Liver (tissue), 9 donors: ENCODE data around the gene ZNF691. TPM values are rescaled to one million over a fixed set of nuclear protein-coding genes. Genes with fewer than 3 reads are reported as not detected.

Experiments used
- DNase-seq: peaks from one replicate; pipeline ENCODE4 v3.0.0-alpha.2; 2017; ENCODE audit warnings: low spot score
- H3K27ac ChIP-seq, 2 donors: one replicate each; pipeline ENCODE4 v1.7.0; 2013; ENCODE audit warnings: inconsistent platforms in 2 of 2, low read length in 2 of 2, control low read depth in 1 of 2, low read depth in 1 of 2, mild to moderate bottlenecking in 1 of 2
- H3K27me3 ChIP-seq, 4 donors: one replicate each; pipeline versions ENCODE4 v1.6.1 to v1.7.0; 2013; ENCODE audit warnings: low read length in 3 of 4, inconsistent platforms in 1 of 4, mild to moderate bottlenecking in 1 of 4, moderate library complexity in 1 of 4; ENCODE audit not compliant: control insufficient read depth in 4 of 4, insufficient read depth in 4 of 4
- H3K36me3 ChIP-seq, 4 donors: one replicate each; pipeline versions ENCODE4 v1.6.1 to v1.7.0; 2013; ENCODE audit warnings: low read length in 3 of 4, mild to moderate bottlenecking in 3 of 4, low read depth in 1 of 4, moderate library complexity in 1 of 4; ENCODE audit not compliant: control insufficient read depth in 4 of 4, insufficient read depth in 3 of 4
- H3K4me1 ChIP-seq, 4 donors: one replicate each; pipeline versions ENCODE4 v1.6.1 to v1.7.0; 2013; ENCODE audit warnings: low read length in 3 of 4, mild to moderate bottlenecking in 3 of 4, moderate library complexity in 1 of 4; ENCODE audit not compliant: control insufficient read depth in 4 of 4, insufficient read depth in 4 of 4
- H3K4me3 ChIP-seq, 3 donors: one replicate each; pipeline versions ENCODE4 v1.6.1 to v1.7.0; 2013; ENCODE audit warnings: low read length in 3 of 3, control low read depth in 1 of 3, low read depth in 1 of 3, mild to moderate bottlenecking in 1 of 3
- H3K9ac ChIP-seq, 2 donors: one replicate each; pipeline ENCODE4 v1.7.0; 2013; ENCODE audit warnings: low read length in 2 of 2, mild to moderate bottlenecking in 2 of 2, moderate library complexity in 2 of 2, control low read depth in 1 of 2, low read depth in 1 of 2
- H3K9me3 ChIP-seq, 4 donors: one replicate each; pipeline versions ENCODE4 v1.6.1 to v1.7.0; 2013; ENCODE audit warnings: low read length in 3 of 4; ENCODE audit not compliant: control insufficient read depth in 4 of 4
- CTCF ChIP-seq: fragments of 150-350 bp; IDR thresholded peaks from 2 replicates; pipeline ENCODE4 v1.5.1; 2017; ENCODE audit warnings: improper control_type of control experiment, low read depth, low read length; ENCODE audit not compliant: missing input control
- EGR1 ChIP-seq, 2 donors: IDR thresholded peaks; 2 replicates each; pipeline ENCODE4 v1.6.1; 2016 to 2018; ENCODE audit warnings: antibody characterized with exemption in 2 of 2, low read depth in 2 of 2
- GABPA ChIP-seq, 2 donors: IDR thresholded peaks in 1 of 2; conservative IDR thresholded peaks in 1 of 2; 2 replicates each; pipeline ENCODE4 v1.6.1; 2016; ENCODE audit warnings: antibody characterized with exemption in 2 of 2, mild to moderate bottlenecking in 1 of 2, moderate library complexity in 1 of 2
- HNF4A ChIP-seq, 2 donors: conservative IDR thresholded peaks; 2 replicates each; pipeline ENCODE4 v1.6.1; 2016; ENCODE audit warnings: antibody characterized with exemption in 2 of 2, mild to moderate bottlenecking in 2 of 2
- HNF4G ChIP-seq: IDR thresholded peaks from 2 replicates; pipeline ENCODE4 v1.6.1; 2016; ENCODE audit warnings: antibody characterized with exemption
- JUND ChIP-seq, 2 donors: IDR thresholded peaks; 2 replicates each; pipeline ENCODE4 v1.6.1; 2016; ENCODE audit warnings: antibody characterized with exemption in 2 of 2
- NR2F2 ChIP-seq: IDR thresholded peaks from 2 replicates; pipeline ENCODE4 v1.6.1; 2016; ENCODE audit warnings: antibody characterized with exemption
- REST ChIP-seq: IDR thresholded peaks from 2 replicates; pipeline ENCODE4 v1.6.1; 2016; ENCODE audit warnings: antibody characterized with exemption, mild to moderate bottlenecking
- TAF1 ChIP-seq: conservative IDR thresholded peaks from 2 replicates; pipeline ENCODE4 v1.6.1; 2016; ENCODE audit warnings: antibody characterized with exemption, mild to moderate bottlenecking
- ZBTB33 ChIP-seq: IDR thresholded peaks from 2 replicates; pipeline ENCODE4 v1.6.1; 2016; ENCODE audit warnings: antibody characterized with exemption
- WGBS: extraction: QIAGEN DNeasy Blood & Tissue Kit; methylation state at CpG from one replicate; pipeline ENCODE4 v1.1.7; 2013; 5-methylcytosine and 5-hydroxymethylcytosine counted together
- polyA plus RNA-seq, 2 donors: library from polyadenylated mRNA; stranded (reverse) in 1 of 2; unstranded in 1 of 2; fragments of 200-250 nt in 1 of 2; fragments of >200 nt in 1 of 2; fragmentation: Nextera tagmentation in 1 of 2; extraction: Ambion mirVana in 1 of 2; gene quantifications; one replicate each; pipeline versions ENCODE4 v1.2.1 to v1.2.3, GENCODE V29; 2013 to 2015
- total RNA-seq, 2 donors: library from RNA; depleted of rRNA; stranded (reverse); fragments of >200 nt; gene quantifications; one replicate each; pipeline ENCODE4 v1.2.3, GENCODE V29; 2014
- donor health status: healthy.
- donor health status: healthy.
- donor health status: healthy.
- donor health status: healthy.
- donor health status: healthy.

ZNF691 gene
- total and polyA plus RNA-seq, 4 donors, result 2.7 to 8.9 (median 5.5) TPM

- peaks cover 1 to 22% (median 13%) of the 10 kb centered on the region in 4 donors for H3K36me3 ChIP-seq
These were observed 7.8 kb upstream of the ZNF691 start for GRCh38 chr1:42838482-42839190.

More at GRCh38 chr1:42838482-42839190, 7.8 kb upstream of the ZNF691 start:
- no peaks in the 10 kb centered on the region for H3K27me3 ChIP-seq
- no peak overlapping the region for H3K4me3 ChIP-seq
- no peaks in the 10 kb centered on the region for H3K4me1 ChIP-seq
- 86% methylated on average over 7 of the region's 7 CpGs for WGBS
- no peak for DNase-seq
- no peak overlapping the region for H3K27ac ChIP-seq
- no peak overlapping the region for H3K9ac ChIP-seq
- TF ChIP-seq HNF4A (conservative IDR thresholded peaks at IDR 0.05) (no peak), NR2F2 (no peak), TAF1 (no peak), CTCF (no peak), ZBTB33 (no peak), REST (no peak), JUND (IDR thresholded peaks at IDR 0.05) (no peak), GABPA (IDR thresholded peaks at IDR 0.05 in 1 of 2, conservative IDR thresholded peaks at IDR 0.05 in 1 of 2) (no peak), EGR1 (IDR thresholded peaks at IDR 0.05; ENCODE audit: low read depth in 2 of 2) (no peak), HNF4G (no peak)
- H3K9me3 ChIP-seq, result no peaks in the 10 kb centered on the region
